ENCODE results near the gene AQP11. TPM values are rescaled to one million over a fixed set of nuclear protein-coding genes. Genes with fewer than 3 reads are reported as not detected.
A peak's percentile ranks its signal among the peaks of the same experiment; 100 is the strongest.
"Not testable (repeated sequence)": the region's sequence is repeated elsewhere in the genome, so short reads cannot be mapped to it uniquely, and the experiment has no call there.

AQP11 gene
- total RNA-seq, 1 donor from 2014 or later, result 1.4 TPM

DNA sequence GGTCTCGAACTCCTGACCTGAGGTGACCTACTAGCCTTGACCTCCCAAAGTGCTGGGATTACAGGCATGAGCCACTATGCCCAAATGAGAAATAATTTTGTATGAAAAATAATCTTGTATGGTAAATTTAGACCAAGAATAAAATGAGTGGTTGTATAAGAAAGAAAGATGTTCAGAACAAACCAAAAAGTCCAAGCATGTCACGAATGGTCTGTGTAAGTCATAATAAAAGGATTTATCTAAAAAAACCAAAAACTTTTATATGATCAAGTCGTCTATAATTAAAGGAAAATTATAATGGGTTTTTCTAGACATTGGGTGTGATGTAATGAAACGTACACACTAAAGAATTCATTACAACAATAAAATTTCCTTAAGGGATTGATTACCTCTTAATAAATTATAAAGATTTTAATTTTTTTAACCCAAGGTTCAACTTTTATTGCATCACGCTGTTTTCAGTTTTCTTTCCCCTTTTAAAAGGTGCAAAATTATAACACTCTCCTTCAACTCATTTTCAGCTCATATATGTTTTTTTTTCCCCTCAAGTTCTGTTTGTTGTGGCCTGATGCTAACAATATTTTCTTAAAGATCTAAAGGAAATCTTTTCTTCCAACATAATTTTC is 8.9 kb upstream of the AQP11 start:
- DNase-seq (ENCODE audit: low spot score), result no peak
- ATAC-seq, result no peak
- intact Hi-C loops (cut with DNase I), result no loop called here

DNA sequence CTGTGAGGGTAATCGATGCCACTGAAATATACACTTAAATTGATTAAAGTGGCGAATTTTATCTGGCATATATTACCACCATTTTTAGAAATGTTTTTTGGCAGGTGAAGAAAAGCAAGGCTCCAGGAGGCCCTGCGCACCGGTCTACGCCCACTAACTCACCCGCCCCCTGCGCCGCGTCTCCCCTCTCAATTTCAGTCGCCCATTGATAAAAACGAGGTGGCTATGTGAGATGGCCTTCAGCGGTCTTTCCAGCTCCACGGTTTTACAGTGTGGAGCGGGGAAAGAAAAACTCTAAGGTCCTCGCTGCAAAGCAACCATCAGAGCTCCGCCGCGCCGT is 602 bp upstream of the AQP11 start:
- no peak for ATAC-seq
- intact Hi-C loops (cut with DNase I), result loop anchor here (5.0 kb wide), 1 partner anchor 1737 kb away; no protein-coding TSS in a partner anchor
- DNase-seq (ENCODE audit: low spot score), result no peak

DNA sequence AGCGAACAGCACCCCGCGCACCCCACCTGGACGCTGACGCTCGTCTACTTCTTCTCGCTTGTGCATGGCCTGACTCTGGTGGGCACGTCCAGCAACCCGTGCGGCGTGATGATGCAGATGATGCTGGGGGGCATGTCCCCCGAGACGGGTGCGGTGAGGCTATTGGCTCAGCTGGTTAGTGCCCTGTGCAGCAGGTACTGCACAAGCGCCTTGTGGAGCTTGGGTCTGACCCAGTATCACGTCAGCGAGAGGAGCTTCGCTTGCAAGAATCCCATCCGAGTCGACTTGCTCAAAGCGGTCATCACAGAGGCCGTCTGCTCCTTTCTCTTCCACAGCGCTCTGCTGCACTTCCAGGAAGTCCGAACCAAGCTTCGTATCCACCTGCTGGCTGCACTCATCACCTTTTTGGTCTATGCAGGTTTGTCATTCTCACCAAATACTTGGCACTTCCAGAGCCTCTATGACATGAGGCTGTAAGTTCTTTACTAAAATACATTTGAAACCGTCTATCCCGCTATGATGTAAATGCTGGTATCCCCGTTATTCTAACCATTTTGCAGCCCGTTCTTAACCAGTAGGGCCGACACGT is 535 bp downstream of the AQP11 start:
- DNase-seq (ENCODE audit: low spot score), result no peak
- intact Hi-C loops (cut with DNase I), result no loop called here
- peak; percentile 68 for ATAC-seq

DNA sequence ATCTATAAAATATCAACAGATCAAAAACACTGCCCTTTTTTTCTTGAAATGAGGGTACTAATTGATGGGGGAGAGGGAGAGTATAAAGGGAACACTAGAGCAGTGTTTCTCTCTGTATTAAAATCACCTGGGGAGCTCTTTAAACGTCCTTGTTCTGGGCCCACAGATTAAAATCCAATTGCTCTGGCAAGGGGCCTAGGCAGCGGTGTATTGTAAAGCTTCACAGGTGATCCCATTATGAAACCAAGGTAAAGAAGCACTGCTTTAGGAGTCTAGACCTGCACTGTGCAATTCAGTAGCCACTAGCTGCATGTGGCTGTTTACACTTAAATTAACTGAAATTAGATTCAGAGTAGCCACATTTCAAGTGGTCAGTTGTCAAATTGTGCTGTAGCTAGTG is 3.0 kb downstream of the AQP11 start:
- ATAC-seq, result no peak
- no peak for DNase-seq (ENCODE audit: low spot score)
- intact Hi-C loops (cut with DNase I), result no loop called here

DNA sequence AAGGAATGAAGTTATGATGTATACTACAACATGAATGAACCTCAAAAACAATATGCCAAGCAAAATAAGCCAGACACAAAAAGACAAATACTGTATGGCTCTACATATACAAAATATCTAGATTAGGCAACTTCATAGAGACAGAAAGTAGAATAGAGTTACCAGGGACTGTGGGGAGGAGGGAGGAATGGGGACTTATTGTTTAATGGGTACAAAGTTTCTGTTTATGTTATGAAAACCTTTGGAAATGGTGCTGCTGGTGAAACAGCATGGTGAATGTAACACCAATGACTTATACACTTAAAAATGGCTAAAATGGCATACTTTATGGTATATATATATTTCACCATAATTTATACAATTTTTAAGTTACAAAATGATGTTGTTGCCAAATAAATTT is 4.1 kb downstream of the AQP11 start:
- ATAC-seq, result no peak
- DNase-seq (ENCODE audit: low spot score), result no peak
- intact Hi-C loops (cut with DNase I), result no loop called here

DNA sequence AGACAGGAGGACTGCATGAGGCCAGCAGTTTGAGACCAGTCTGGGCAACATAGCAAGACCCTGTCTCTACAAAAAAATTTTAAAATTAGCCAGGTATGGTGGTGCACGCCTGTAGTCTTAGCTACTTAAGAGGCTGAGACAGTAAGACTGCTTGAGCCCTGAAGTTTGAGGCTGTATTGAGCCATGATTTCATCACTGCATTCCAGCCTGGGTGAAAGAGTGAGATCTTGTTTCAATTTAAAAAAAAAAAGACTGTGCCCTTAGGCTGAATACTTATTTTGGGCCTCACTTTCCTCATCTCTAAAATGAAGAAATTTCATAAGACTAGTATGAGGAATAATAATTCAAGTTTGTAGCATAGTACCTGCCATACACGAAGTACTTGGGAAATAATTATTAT is 6.9 kb downstream of the AQP11 start:
- ATAC-seq (no peak), DNase-seq (ENCODE audit: low spot score) (no peak)
- intact Hi-C loops (cut with DNase I), result no loop called here

DNA sequence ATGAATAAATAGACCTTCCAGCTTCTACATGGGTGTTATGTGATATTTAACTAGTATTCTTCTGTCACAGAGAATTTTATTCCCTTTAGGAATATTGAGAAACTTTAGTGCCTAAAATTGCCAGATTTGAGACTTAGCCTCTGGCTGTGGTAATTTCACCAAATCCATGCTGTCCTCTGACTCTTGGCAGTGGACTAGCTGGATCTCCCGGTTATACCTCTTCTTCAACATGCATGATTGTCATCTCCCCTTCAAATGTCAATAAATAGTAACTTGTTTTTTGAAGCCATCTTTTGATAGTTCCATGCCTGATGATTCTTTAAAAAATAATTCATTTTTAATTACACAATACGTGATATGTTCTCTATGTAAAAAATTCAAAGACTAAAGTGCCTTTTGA is 8.4 kb downstream of the AQP11 start:
- intact Hi-C loops (cut with DNase I), result no loop called here
- no peak for ATAC-seq
- DNase-seq (ENCODE audit: low spot score), result no peak

DNA sequence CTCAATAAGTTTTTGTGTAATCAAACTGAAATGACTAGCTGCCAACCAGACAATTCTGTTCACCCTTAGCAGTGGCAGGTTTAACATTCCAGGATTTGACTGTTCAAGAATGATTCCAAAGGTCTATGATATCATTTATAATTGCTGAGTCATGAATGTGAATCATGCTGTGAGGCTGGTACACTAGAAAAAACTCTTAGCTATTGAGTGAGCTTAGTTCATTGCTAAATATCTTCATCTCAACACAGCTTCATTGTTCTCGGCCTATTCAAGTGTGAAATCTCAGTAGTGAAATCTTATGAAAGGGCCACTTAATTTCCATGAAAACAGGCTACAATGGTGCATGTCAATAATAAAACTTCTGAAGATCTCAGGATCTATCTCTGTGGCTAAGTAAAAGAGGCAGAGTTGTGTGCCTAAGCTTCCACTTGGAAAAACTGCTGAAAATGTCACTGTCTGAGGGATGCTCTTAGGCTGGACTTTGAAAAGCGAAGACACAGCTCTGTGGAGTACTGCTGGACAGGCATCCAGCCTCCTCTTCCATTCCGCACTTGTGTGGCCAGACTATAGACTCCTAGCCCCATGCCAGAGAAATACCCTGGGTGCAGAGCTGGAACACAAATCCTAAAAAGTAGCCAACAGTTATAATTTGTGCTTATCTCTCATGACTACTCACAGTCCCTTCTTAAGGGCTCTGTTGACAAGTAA is 12.8 kb downstream of the AQP11 start:
- ATAC-seq, result peak; percentile 85
- intact Hi-C loops (cut with DNase I), result no loop called here
- DNase-seq (ENCODE audit: low spot score), result no peak

DNA sequence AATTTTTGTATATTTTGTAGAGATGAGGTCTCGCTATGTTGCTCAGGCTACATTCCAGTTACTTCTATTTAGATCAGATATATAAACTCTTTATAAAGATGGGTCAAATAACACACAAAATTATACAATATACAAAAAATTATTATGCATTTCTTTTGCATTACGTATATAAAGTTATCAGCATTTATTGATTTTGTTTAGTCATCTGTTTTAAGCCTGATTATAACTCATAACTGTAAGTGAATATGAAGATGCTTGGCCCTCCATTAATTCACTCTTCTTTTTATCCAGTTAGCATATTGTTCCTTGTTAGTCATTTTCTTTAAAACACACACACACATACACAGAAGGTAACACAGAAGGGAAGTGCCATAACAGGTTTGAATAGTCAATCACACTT is 14.5 kb downstream of the AQP11 start:
- intact Hi-C loops (cut with DNase I), result no loop called here
- DNase-seq (ENCODE audit: low spot score) (no peak), ATAC-seq (no peak)

DNA sequence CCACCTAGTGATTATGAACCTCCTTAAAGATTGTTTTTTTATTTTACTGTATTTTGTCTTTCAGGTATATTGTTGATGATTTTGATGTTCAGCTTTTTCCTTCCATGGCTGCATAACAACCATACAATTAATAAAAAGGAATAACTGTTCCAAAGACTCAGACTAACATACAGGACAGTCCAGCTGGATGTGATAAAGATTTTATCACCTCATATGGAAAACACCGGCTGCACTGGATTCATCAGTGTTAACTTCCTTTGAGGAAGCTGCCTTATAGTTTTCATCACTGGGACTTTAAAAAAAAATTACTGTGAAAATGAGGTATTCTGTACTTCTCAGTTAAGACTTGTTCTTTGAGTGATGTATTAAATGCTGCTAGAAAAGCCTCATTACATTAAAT is 19.5 kb downstream of the AQP11 start:
- ATAC-seq, result no peak
- intact Hi-C loops (cut with DNase I), result no loop called here

DNA sequence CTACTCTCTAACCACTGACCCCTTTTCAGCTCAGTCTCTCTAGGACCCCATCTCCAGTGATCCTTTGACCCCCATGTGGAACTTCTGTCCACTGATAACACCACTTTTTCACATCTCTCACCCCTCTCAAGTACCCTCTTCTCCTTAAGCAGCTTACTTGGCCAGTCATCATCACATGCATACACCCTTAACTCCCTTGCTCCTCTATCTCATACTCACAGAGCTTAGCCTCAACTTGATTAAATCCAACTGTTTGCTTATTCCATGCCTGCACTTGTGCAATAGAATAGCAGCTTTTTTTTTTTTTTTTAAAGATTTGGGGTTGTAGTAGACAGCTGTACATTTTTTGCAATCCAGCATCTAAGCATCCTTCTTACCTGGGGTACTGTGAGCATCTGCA is 22.2 kb downstream of the AQP11 start:
- ATAC-seq (no peak), DNase-seq (ENCODE audit: low spot score) (no peak)
- intact Hi-C loops (cut with DNase I), result no loop called here

More for the DNA sequence above, 19.5 kb downstream of the AQP11 start:
- DNase-seq (ENCODE audit: low spot score), result no peak

DNA sequence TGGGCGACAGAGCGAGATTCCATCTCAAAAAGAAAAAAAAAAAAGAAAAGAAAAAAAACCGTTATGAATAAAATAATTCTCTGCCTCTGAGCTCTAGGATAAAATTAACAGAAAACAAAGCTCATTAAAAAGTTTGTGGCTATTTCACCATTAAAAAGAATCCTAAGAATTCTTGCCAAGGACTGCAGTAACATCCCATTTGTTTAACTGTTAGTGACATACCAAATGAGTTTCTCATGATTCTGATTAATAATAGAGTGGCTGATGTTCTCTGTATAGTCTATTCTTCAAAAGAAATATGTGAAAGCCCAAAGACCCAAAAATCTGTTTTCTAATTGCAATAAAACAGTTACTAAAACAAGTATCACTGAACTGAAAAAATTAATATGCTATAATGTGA is 28.1 kb downstream of the AQP11 start:
- intact Hi-C loops (cut with DNase I), result no loop called here
- ATAC-seq (no peak), DNase-seq (ENCODE audit: low spot score) (no peak)

DNA sequence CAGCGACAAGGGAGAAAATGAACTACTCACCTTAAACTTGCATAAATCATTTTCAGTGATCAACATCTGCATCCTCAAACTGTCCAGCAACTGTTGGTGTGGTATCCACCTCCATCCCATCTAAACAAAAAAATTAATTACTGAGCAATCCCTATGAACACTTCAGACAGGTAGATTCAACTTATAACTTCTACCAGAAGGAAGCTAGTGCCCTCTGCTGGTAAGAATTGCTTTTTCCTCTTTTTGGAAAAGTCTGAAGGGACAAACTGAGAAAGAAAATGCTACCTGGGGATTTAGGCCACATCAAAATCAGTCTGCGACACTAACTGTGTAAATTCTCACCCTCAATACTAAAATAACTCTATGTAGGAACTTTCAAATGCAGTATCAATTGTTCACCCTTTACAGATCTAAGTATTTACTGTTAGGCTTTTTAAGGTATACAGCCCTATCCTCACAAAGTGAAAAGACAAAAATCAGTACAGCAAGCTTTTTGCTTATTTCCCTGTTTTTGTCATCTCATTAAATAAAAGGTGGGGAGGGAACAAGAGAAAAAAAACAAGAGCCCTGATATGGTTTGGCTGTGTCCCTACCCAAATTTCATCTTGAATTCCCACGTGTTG is 29.9 kb downstream of the AQP11 start:
- no peak for DNase-seq (ENCODE audit: low spot score)
- ATAC-seq, result no peak
- intact Hi-C loops (cut with DNase I), result no loop called here

DNA sequence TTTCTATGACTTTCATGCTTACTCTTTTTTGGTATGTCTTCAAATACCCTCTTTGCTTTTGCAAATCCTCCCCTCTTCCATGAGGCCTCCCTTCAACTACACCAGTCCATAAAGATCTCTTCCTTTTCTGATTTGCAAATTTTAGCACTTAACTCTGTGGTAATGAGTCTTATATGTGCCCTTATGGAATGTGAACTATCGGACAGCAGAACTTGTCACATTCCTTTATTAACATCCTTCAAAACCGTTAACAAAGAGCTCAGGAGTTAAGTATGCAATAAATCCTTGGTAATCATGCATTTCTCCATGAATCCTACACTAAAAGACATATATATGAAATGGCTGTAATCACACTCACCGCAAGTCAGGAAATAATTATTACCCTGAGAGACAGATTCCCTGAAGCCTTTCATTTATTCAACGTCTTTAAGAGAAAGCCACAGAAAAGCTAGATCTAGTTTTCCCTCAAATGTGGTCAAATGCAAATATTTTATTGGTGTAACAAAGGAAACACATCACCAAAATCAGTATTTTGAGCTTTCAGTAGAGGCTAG is 40.5 kb downstream of the AQP11 start:
- ATAC-seq (no peak), DNase-seq (ENCODE audit: low spot score) (no peak)
- intact Hi-C loops (cut with DNase I), result no loop called here

DNA sequence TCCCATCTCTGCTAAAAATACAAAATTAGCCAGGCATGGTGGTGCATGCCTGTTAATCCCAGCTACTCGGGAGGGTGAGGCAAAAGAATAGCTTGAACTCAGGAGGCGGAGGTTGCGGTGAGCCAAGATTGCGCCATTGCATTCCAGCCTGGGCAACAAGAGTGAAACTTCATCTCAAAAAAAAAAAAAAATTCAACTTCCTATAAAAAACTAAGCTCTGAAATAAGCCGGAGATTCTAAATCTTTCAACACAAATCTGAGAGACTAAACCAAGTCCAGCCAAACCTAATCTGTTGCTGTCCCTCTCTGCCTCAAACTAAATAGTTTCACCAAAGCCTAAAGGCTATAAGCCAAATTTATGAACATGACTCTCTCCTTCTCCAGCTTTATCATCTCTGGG is 44.2 kb downstream of the AQP11 start:
- DNase-seq (ENCODE audit: low spot score); intact Hi-C loops (cut with DNase I); ATAC-seq: not testable (repeated sequence)

DNA sequence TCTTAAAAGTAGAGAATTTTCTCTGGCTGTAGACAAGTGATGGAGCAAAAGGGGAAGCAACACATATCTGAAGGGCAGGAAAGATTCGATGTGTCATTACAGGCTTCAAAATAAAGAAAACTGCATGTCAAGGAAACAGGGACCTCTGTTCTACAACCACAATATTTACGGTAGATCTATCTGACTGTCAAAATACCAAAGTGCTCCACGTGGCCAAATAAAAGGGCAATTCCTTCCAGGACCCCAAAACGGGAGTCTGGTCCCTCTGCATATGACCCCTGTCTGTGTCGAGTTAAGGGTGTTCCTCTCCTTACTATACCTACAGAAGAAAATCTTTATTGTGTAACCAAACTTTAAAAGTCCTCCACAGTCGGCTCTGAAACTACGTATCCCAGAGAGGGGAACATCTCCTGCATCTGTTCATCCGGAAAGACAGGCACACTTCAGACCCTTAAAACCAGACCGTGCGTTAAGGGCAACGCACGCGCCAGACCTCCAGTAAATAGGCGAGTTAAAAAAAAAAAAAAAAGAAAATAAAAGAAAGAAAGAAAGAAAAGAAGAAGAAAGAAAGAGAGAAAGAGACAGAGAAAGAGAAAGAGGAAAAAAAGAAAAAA is 47.1 kb downstream of the AQP11 start:
- intact Hi-C loops (cut with DNase I), result no loop called here
- DNase-seq (ENCODE audit: low spot score) (no peak), ATAC-seq (no peak)

DNA sequence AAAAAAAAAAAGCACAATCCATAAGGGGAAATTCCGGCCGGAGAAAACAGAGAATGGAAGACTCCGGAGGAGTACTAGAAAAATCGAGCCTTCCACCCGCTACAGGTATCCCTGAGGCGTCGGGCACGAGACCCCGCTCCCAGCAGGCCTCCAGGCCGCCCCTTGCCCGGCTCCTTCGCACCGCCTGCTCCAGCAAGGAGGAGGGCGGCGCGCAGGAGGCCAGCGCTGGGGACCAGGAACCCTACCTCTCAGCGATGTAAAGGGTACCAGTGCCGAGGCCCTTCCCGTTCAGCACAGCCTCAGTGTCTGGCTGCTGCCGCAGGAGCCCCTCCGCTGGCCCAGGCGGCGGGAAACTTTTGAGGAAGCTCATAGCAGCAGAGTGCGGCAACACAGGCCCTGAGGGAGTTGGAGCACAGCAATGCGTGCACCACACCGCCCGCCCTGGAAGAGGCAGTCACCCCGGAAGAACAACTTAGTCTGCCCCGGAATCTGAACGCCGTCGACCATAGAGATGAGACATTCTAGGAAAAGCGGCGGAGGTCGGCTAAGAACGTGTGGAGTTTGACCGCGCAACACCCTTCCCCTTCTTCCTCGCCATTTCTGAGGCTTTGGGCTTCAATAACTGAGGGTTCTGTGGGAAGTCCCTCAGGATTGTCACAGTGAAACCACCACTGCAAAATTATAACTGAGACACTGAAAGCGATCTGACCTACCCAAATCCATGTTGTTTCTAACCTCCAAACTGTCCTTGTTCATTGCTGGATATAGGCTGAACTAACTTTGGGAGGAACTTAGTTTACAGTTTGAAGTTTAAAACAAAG is 47.8 kb downstream of the AQP11 start, which contains the start of gene CLNS1A:
CLNS1A (minus strand) TSS at position 450 of the 821 bp plus-strand sequence; CDS start at position 370, 80 bp downstream.
- peak; percentile 99 for ATAC-seq
- intact Hi-C loops (cut with DNase I), result no loop called here
- DNase-seq (ENCODE audit: low spot score), result peak; percentile 89

DNA sequence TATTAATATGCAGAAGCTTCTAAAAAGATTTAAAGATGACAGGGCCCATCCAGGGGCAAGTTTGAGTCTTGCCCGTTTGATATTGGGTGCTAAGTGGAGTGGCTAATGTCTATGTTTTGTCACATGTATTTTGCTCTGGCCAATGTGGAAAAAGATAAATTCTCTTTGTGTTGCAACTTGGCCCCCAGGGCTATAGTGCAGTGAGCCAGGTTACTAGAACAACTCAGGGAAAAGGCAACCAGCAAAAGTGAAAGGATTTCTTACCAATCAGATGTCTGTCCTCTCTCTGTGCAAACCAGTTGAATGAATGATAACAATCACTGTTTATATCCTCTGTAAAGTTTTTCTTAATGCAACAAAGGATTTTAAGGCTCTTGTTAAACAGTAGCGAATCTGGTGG is 52.5 kb downstream of the AQP11 start:
- ATAC-seq (no peak), DNase-seq (ENCODE audit: low spot score) (no peak)
- intact Hi-C loops (cut with DNase I), result no loop called here

DNA sequence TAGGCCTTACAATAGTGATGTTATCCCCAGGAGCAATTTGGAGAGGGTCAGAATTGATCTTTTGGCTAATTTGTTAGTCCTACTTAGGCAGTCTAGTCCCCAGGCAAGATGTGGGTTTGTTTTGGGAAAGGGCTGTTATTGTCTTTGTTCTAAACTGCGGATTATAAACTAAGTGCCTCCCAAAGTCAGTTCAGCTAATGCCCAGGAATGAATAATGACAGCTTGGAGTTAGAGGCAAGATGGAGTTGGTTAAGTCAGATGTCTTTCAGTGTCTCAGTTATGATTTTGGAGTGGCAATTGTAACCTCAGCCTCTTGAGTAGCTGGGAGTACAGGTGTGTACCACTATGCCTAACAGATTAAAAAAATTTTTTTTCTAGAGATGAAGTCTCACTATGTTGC is 55.1 kb downstream of the AQP11 start:
- intact Hi-C loops (cut with DNase I), result no loop called here
- no peak for DNase-seq (ENCODE audit: low spot score)
- ATAC-seq, result no peak

Data from sciatic nerve (tissue), 2 donors.